ENCODE results near the gene TCF7L2.

Gene TCF7L2

DNA sequence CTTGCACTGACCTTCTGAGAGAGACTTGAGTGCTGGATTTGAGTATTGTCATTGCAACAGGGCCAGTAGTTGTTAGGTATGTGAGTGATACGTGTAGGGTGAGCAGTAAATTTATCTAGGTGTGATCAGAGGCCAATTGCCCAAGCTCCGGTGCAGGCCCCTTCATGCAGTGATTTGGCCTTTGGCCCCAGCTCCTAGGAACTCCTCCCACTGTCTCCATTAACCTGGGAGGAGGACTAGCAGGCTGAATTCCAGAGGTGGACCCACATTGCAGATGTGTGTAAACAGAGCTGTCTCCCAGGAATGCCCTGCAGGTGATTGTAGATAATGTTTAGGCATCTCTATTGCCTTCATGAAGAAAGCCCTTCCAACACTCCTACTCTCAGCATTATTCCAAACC, 19.5 kb downstream of the TCF7L2 start:
- TF ChIP-seq CTCF (conservative IDR thresholded peaks at IDR 0.05), result no peak
- no peak for TF ChIP-seq ZFX (IDR thresholded peaks at IDR 0.05)
- H3K27ac ChIP-seq, result no peak overlapping the region

DNA sequence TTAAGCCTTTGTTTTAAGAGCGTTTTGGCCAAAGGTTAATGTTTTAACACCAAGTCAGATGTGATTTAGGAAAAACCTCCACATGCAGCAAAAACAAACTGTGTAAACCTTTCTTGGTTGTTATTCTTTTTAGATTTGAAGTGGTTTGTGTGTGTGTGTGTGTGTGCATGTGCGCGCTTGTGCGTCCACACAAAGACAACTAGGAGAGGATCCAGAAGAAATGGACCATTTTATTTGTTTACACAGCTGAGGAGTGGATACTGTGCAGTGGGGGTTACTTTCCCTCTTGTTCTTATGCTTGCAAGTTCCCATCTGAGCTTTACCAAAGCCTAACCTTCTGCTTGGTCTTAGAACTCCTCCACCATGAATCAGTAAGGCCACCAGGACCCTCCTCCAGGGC, 20.0 kb downstream of the TCF7L2 start:
- H3K27ac ChIP-seq, result no peak overlapping the region
- TF ChIP-seq ZFX (IDR thresholded peaks at IDR 0.05), result no peak
- TF ChIP-seq CTCF (conservative IDR thresholded peaks at IDR 0.05), result no peak

- H3K27ac ChIP-seq, result no peak overlapping the region
- TF ChIP-seq ZFX (IDR thresholded peaks at IDR 0.05) (no peak), CTCF (conservative IDR thresholded peaks at IDR 0.05) (no peak)
Observed at GRCh38 chr10:112972606-112973005, 22.6 kb downstream of the TCF7L2 start.

DNA sequence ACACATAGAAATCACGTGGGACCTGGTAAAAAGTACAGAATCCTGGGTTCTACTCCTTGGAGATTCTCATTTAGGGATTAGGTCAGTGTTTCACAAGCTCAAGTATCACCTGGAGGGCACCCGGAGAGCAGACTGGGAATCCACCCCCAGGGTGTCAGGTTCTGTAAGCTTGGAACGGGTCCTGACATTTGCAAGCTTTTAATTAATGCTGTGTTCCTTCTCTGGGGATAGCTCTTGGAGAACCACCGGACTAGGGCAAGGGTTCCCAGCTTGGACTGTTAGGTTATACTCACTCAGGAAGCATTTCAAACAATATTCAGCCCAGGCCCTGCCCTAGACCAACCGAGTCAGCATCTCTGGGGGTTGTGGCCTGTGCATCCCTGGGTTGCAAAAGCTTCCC, 23.0 kb downstream of the TCF7L2 start:
- no peak for TF ChIP-seq ZFX (IDR thresholded peaks at IDR 0.05)
- TF ChIP-seq CTCF (conservative IDR thresholded peaks at IDR 0.05), result no peak
- H3K27ac ChIP-seq, result no peak overlapping the region

DNA sequence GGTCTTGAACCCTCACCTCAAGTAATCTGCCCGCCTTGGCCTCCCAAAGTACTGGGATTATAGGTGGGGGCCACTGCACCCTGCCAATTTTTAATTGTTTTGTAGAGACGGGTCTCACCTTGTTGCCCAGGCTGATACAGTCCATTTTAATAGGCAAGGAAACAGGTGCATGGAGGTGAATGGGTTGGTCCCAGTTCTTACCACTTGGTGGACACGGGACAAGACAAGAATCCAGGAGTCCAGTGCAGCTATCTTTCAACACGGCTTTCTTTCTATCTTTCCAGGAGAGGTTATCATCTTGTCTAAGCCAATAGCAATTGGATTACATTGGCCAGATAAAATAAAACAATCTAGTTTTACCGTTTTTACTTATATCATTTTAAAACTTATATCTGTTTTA, 23.8 kb downstream of the TCF7L2 start:
- no peak overlapping the region for H3K27ac ChIP-seq
- TF ChIP-seq ZFX (IDR thresholded peaks at IDR 0.05) (no peak), CTCF (conservative IDR thresholded peaks at IDR 0.05) (no peak)

- TF ChIP-seq CTCF (conservative IDR thresholded peaks at IDR 0.05) (no peak), ZFX (IDR thresholded peaks at IDR 0.05) (no peak)
- no peak overlapping the region for H3K27ac ChIP-seq
Observed at GRCh38 chr10:112977426-112977898, 27.4 kb downstream of the TCF7L2 start.

- no peak for TF ChIP-seq CTCF (conservative IDR thresholded peaks at IDR 0.05)
- no peak for TF ChIP-seq ZFX (IDR thresholded peaks at IDR 0.05)
- no peak overlapping the region for H3K27ac ChIP-seq
Observed at GRCh38 chr10:112979927-112980326, 29.9 kb downstream of the TCF7L2 start.
